NCI-H69 (cell line): ENCODE data around the gene CDC34.

Experiments
- DNase-seq: peaks from one replicate; lab custom pipeline; 2025; lab: John Stamatoyannopoulos, UW

CDC34 gene

GRCh38 chr19:519449-519865, 12.1 kb upstream of the CDC34 start:
- DNase-seq: no peak

- DNase-seq: no peak
Observed at GRCh38 chr19:522726-523125, 8.8 kb upstream of the CDC34 start.

GRCh38 chr19:524062-524674, 7.4 kb upstream of the CDC34 start:
- DNase-seq: peak; percentile 87

DNA sequence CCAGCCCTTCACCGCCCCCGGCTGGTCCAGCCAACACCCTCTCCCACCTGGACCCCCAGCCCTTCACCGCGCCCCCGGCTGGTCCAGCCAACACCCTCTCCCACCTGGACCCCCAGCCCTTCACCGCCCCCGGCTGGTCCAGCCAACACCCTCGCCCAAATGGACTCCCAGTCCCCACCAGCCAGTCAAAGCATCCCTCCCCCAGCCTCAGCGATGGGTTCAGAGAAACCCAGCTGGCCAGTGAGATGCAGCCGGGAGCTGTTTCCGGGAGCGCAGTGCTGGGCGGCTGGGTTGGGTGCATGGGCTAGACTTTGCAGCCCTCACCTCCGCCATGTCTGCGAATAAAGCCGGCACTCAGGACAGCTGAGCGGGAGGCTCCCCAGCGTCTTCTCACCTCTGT, 6.5 kb upstream of the CDC34 start:
- peak; percentile 38 for DNase-seq

DNA sequence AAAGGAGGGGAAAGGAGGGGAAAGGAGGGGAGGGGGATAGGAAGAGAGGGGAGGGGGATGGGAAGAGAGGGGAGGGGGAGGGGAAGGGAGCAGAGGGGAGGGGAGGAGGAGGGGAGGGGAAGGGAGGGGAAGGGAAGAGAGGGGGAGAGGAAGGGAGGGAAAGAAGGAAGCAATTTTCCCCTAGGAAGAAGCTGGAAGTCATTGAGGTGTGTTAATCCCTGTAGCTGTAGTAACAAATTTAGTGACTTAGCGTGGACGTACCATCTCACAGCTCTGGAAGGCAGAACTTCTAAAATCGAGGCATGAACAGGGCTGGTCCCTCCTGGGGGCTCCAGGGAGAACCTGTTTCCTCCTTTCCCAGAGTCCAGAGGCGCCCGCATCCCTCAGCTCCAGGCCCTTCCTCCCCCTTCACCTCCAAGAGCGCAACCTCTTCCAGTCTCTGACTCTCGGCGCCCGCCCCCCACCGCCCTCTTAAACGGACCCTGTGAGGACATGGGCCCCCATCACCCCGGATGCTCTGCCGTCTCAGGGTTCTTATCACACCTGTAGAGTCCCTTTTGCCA, 5.6 kb upstream of the CDC34 start:
- DNase-seq: peak; percentile 42

- no peak for DNase-seq
Observed at GRCh38 chr19:530134-531008, 1.2 kb upstream of the CDC34 start.

- DNase-seq: peak; percentile 95
Observed at GRCh38 chr19:531009-531752, 379 bp upstream of the CDC34 start.

DNA sequence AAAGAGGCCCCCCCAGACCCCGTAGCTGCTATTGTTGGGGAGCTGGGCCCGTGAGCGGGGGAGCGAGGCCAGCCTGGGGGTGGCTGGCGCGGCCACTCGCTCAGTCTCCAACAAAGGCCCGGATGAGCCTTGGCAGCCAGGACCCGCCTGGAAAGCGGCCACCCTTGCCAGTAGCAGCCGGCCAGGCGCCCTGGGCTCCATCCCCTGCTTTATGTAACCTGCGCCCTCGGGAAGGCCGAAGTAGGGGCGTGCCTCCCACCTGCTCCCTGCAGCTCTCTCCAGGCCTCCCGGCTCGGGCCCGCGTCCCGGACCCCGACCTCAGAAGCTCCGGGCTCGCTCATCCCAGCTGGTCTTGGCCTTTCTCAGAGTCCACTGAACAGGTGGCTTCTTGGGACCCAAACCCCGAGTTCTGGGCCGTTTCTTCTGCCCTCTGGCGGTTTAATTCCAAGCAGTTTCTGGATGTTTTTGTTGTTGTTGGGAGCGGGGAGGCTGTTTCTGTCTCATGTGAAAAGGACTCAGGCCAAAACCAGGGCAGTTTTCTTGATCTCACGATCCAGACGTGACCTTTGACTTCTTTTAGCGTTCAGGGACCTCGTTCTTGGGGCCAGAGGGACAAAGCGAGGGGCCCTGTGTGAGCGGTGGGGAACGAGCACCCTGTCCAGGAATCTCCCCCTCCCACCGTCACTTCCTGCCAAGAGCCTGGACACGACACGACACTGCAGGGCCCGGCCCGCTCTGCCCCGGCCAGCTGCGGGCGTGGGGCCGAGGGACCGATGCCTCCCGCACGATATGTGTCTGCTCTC, 1.2 kb downstream of the CDC34 start:
- DNase-seq: peak; percentile 68

- no peak for DNase-seq
Observed at GRCh38 chr19:533364-534058, 2.0 kb downstream of the CDC34 start.

DNA sequence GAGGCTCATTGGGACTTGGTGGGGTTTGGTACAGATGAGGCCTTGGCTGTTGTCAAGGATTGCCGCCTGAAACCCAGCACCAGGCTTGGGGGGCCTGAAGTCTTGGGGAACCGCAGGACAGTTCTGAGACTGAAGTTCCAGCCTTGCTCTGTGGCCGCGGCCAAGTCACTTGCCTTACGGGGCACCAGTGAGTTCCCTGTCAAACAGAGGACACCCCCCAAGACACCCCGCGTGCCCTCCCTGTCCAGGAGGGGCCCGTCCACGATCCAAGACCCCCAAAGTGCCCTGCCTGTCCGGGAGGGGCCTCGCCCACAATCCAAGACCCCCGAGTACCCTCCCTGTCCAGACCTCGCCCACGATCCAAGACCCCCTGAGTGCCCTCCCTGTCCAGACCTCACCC, 2.5 kb downstream of the CDC34 start:
- no peak for DNase-seq

- DNase-seq: no peak
Observed at GRCh38 chr19:535017-535835, 3.7 kb downstream of the CDC34 start.

DNA sequence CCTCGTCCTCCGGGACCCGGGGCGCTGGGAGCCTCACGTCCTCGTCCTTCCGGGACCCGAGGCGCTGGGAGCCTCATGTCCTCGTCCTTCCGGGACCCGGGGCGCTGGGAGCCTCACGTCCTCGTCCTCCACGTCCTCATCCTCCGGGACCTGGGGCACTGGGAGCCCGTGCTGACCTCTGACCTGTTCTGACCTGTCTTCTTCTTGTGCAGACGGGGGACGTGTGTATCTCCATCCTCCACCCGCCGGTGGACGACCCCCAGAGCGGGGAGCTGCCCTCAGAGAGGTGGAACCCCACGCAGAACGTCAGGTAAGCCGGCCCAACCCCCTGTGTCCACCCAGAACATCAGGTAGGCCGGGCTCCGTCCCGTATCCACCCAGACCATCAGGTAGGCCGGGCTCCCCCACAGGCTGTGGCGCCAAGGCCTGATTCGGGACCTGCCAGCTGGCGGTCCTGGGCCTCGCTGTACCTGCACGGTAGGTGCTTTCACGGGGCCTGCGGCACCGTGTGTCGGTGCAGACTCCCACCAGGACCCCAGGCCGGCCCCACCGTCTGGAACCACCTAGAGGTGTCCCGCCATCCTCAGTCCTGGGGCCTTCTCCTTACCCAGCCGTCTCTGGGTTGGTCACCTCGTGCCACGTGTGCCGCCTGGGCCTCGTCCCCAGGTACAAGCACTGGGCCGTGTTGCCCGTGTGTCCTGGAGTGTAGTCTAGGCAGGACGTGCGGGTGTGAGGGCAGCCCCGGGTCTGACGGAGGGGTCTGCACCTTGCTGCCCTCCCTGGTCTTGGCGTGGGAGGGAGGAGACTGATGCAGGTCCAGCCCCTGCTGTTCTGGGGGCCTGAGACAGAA, 4.7 kb downstream of the CDC34 start:
- DNase-seq: no peak

- no peak for DNase-seq
Observed at GRCh38 chr19:536881-537404, 5.4 kb downstream of the CDC34 start.

GRCh38 chr19:538641-539428, 7.3 kb downstream of the CDC34 start:
- DNase-seq: no peak

GRCh38 chr19:539429-540030, 8.0 kb downstream of the CDC34 start:
- DNase-seq: no peak

DNA sequence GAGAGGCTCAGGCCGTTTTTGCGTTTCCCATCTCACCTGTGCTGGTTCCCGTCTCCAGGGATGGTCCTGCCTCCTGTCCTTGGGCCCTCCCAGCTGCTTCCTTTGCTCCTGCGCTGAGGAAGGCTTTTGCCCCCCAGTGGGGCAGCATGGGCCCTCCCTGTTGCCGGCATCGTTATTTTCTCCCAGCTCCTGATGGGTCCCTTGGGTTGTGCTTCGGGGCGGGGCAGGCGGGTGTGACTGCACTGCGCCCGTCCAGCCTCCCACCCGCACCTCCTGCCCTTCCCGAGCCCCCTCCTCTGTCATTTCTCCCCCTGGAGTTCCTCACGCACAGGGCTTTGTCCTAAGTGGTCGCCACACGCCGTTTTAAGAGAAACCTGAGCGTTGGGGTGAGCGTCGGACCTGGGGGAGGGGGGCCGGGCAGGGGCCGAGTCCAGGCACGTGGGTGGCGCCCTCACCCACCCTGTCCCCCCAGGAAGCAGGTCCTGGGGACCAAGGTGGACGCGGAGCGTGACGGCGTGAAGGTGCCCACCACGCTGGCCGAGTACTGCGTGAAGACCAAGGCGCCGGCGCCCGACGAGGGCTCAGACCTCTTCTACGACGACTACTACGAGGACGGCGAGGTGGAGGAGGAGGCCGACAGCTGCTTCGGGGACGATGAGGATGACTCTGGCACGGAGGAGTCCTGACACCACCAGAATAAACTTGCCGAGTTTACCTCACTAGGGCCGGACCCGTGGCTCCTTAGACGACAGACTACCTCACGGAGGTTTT, 9.5 kb downstream of the CDC34 start:
- DNase-seq: no peak

DNA sequence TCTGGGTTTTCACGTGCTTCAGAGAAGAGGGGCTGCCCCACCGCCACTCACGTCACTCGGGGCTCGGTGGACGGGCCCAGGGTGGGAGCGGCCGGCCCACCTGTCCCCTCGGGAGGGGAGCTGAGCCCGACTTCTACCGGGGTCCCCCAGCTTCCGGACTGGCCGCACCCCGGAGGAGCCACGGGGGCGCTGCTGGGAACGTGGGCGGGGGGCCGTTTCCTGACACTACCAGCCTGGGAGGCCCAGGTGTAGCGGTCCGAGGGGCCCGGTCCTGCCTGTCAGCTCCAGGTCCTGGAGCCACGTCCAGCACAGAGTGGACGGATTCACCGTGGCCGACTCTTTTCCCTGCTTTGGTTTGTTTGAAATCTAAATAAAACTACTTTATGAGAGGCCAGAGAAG, 10.1 kb downstream of the CDC34 start:
- no peak for DNase-seq
